ENCODE results near the gene RBPMS2.

The RBPMS2 gene

GRCh38 chr15:64717735-64718495 lies 57.5 kb downstream of the RBPMS2 start:
- no peak for TF ChIP-seq EZH2 (IDR thresholded peaks at IDR 0.05; ENCODE audit: borderline replicate concordance, low read depth, low read length, severe bottlenecking)
- TF ChIP-seq CTCF (IDR thresholded peaks at IDR 0.05; ENCODE audit: borderline replicate concordance, extremely low read depth, low read length, poor library complexity, severe bottlenecking) = no peak
- no peaks in the 10 kb centered on the region for H3K79me2 ChIP-seq (ENCODE audit: insufficient read depth, low read length)
- H4K20me1 ChIP-seq (ENCODE audit: insufficient read depth, low read length) = no peaks in the 10 kb centered on the region
- no peaks in the 10 kb centered on the region for H3K27me3 ChIP-seq (ENCODE audit: insufficient read depth, low read length, poor library complexity)
- ATAC-seq (ENCODE audit: insufficient read depth, low read depth) = no peak
- H2AFZ ChIP-seq (ENCODE audit: low read depth, low read length) = no peak overlapping the region
- H3K4me2 ChIP-seq (ENCODE audit: insufficient read depth, low read length) = no peak overlapping the region
- H3K9ac ChIP-seq (ENCODE audit: low read depth, low read length) = no peak overlapping the region
- H3K36me3 ChIP-seq (ENCODE audit: insufficient read depth, low read length) = no peaks in the 10 kb centered on the region
- H3K4me1 ChIP-seq (ENCODE audit: insufficient read depth, low read length) = no peaks in the 10 kb centered on the region
- no peak overlapping the region for H3K4me3 ChIP-seq (ENCODE audit: low read depth in 1 of 2, low read length in 2 of 2)
- DNase-seq = no peak
- no peak overlapping the region for H3K27ac ChIP-seq (ENCODE audit: low read length)
- H3K9me3 ChIP-seq (ENCODE audit: insufficient read depth, low read length, severe bottlenecking) = no peaks in the 10 kb centered on the region

- H3K27me3 ChIP-seq (ENCODE audit: insufficient read depth, low read length, poor library complexity) = no peaks in the 10 kb centered on the region
- H2AFZ ChIP-seq (ENCODE audit: low read depth, low read length) = no peak overlapping the region
- H3K36me3 ChIP-seq (ENCODE audit: insufficient read depth, low read length) = no peaks in the 10 kb centered on the region
- no peak for DNase-seq
- no peak overlapping the region for H3K4me2 ChIP-seq (ENCODE audit: insufficient read depth, low read length)
- no peak overlapping the region for H3K4me3 ChIP-seq (ENCODE audit: low read depth in 1 of 2, low read length in 2 of 2)
- no peak for TF ChIP-seq CTCF (IDR thresholded peaks at IDR 0.05; ENCODE audit: borderline replicate concordance, extremely low read depth, low read length, poor library complexity, severe bottlenecking)
- TF ChIP-seq EZH2 (IDR thresholded peaks at IDR 0.05; ENCODE audit: borderline replicate concordance, low read depth, low read length, severe bottlenecking) = no peak
- H3K9me3 ChIP-seq (ENCODE audit: insufficient read depth, low read length, severe bottlenecking) = no peaks in the 10 kb centered on the region
- no peaks in the 10 kb centered on the region for H4K20me1 ChIP-seq (ENCODE audit: insufficient read depth, low read length)
- H3K9ac ChIP-seq (ENCODE audit: low read depth, low read length) = no peak overlapping the region
- H3K27ac ChIP-seq (ENCODE audit: low read length) = no peak overlapping the region
- ATAC-seq (ENCODE audit: insufficient read depth, low read depth) = no peak
- no peaks in the 10 kb centered on the region for H3K79me2 ChIP-seq (ENCODE audit: insufficient read depth, low read length)
- no peaks in the 10 kb centered on the region for H3K4me1 ChIP-seq (ENCODE audit: insufficient read depth, low read length)
Observed at GRCh38 chr15:64717130-64717529, 58.3 kb downstream of the RBPMS2 start.

- no peaks in the 10 kb centered on the region for H3K79me2 ChIP-seq (ENCODE audit: insufficient read depth, low read length)
- no peak overlapping the region for H3K4me3 ChIP-seq (ENCODE audit: low read depth in 1 of 2, low read length in 2 of 2)
- H3K27ac ChIP-seq (ENCODE audit: low read length) = no peak overlapping the region
- no peak overlapping the region for H2AFZ ChIP-seq (ENCODE audit: low read depth, low read length)
- DNase-seq = no peak
- H4K20me1 ChIP-seq (ENCODE audit: insufficient read depth, low read length) = no peaks in the 10 kb centered on the region
- no peaks in the 10 kb centered on the region for H3K9me3 ChIP-seq (ENCODE audit: insufficient read depth, low read length, severe bottlenecking)
- no peaks in the 10 kb centered on the region for H3K36me3 ChIP-seq (ENCODE audit: insufficient read depth, low read length)
- ATAC-seq (ENCODE audit: insufficient read depth, low read depth) = no peak
- no peak overlapping the region for H3K4me2 ChIP-seq (ENCODE audit: insufficient read depth, low read length)
- no peaks in the 10 kb centered on the region for H3K27me3 ChIP-seq (ENCODE audit: insufficient read depth, low read length, poor library complexity)
- no peaks in the 10 kb centered on the region for H3K4me1 ChIP-seq (ENCODE audit: insufficient read depth, low read length)
- TF ChIP-seq CTCF (IDR thresholded peaks at IDR 0.05; ENCODE audit: borderline replicate concordance, extremely low read depth, low read length, poor library complexity, severe bottlenecking) (no peak), EZH2 (IDR thresholded peaks at IDR 0.05; ENCODE audit: borderline replicate concordance, low read depth, low read length, severe bottlenecking) (no peak)
- no peak overlapping the region for H3K9ac ChIP-seq (ENCODE audit: low read depth, low read length)
Observed at GRCh38 chr15:64716452-64716851, 58.9 kb downstream of the RBPMS2 start.

All from DND-41 (cell line).